HEK293 (cell line): ENCODE data around the gene RAI14.
A peak's percentile ranks its signal among the peaks of the same experiment; 100 is the strongest.
"Not testable (repeated sequence)": the region's sequence is repeated elsewhere in the genome, so short reads cannot be mapped to it uniquely, and the experiment has no call there.

Experiments used
- CTCF ChIA-PET: fragments of 350-600 bp; formaldehyde crosslinking; extraction: SDS; loops from one replicate; lab custom pipeline; 2021; ENCODE audit warnings: antibody characterized with exemption; lab: Yijun Ruan, JAX
- POLR2A ChIA-PET: fragments of 300-600 bp; formaldehyde crosslinking; extraction: SDS; loops from one replicate; lab custom pipeline; 2020; ENCODE audit warnings: antibody characterized with exemption, inconsistent platforms; lab: Yijun Ruan, JAX
- H3K27ac ChIP-seq: fragments of 200-500 bp; sonication (Bioruptor generic); 2 replicates; pipeline ENCODE4 v1.5.1; 2014; ENCODE audit warnings: low read depth, low read length, control low read depth, inconsistent platforms; ENCODE audit errors: extremely low read depth
- H3K36me3 ChIP-seq, 2 experiments: fragments of 200-500 bp in 1 of 2; sonication (Bioruptor generic) in 1 of 2; 1 replicate in 1 of 2; 2 replicates in 1 of 2; pipeline ENCODE4 v1.5.1; 2014 to 2017; ENCODE audit warnings: inconsistent platforms in 2 of 2, low read length in 2 of 2; ENCODE audit not compliant: control insufficient read depth in 2 of 2, insufficient read depth in 1 of 2
- H3K4me1 ChIP-seq: fragments of 200-500 bp; sonication (Bioruptor generic); 2 replicates; pipeline ENCODE4 v1.5.1; 2014; ENCODE audit warnings: mild to moderate bottlenecking, low read length, inconsistent platforms; ENCODE audit not compliant: control insufficient read depth, insufficient read depth
- H3K4me3 ChIP-seq: 2 replicates; pipeline ENCODE4 v1.5.1; 2011; ENCODE audit warnings: low read depth, mild to moderate bottlenecking, control low read depth, low read length, moderate library complexity
- H3K9me3 ChIP-seq: fragments of 200-500 bp; sonication (Bioruptor generic); 2 replicates; pipeline ENCODE4 v1.5.1; 2014; ENCODE audit warnings: low read depth, low read length, inconsistent platforms; ENCODE audit not compliant: control insufficient read depth, insufficient read depth
- ATF2 ChIP-seq: fragments of 450-650 bp; formaldehyde crosslinking; IDR thresholded peaks from 2 replicates; pipeline ENCODE4 v1.5.1; 2016; ENCODE audit warnings: missing biosample characterization, missing genetic modification characterization, low read depth
- GFI1B ChIP-seq: fragments of 450-650 bp; formaldehyde crosslinking; IDR thresholded peaks from 2 replicates; pipeline ENCODE4 v1.5.1; 2016; ENCODE audit warnings: missing biosample characterization, missing genetic modification characterization
- GLIS1 ChIP-seq: fragments of 450-650 bp; formaldehyde crosslinking; IDR thresholded peaks from 2 replicates; pipeline ENCODE4 v1.5.1; 2016; ENCODE audit warnings: missing biosample characterization, missing genetic modification characterization
- ZBTB17 ChIP-seq: fragments of 450-650 bp; formaldehyde crosslinking; IDR thresholded peaks from 2 replicates; pipeline ENCODE4 v1.5.1; 2016; ENCODE audit warnings: missing biosample characterization, missing genetic modification characterization
- ZFHX2 ChIP-seq: fragments of 450-650 bp; formaldehyde crosslinking; conservative IDR thresholded peaks from 2 replicates; pipeline ENCODE4 v1.5.1; 2016; ENCODE audit warnings: missing biosample characterization, missing genetic modification characterization
- ZFP41 ChIP-seq: fragments of 450-650 bp; formaldehyde crosslinking; IDR thresholded peaks from 2 replicates; pipeline ENCODE4 v1.5.1; 2016; ENCODE audit warnings: missing biosample characterization, missing genetic modification characterization, borderline replicate concordance
- ZNF248 ChIP-seq: fragments of 450-650 bp; formaldehyde crosslinking; IDR thresholded peaks from 2 replicates; pipeline ENCODE4 v1.5.1; 2017; ENCODE audit warnings: missing biosample characterization, missing genetic modification characterization
- ZNF302 ChIP-seq: fragments of 450-650 bp; formaldehyde crosslinking; IDR thresholded peaks from 2 replicates; pipeline ENCODE4 v1.5.1; 2016; ENCODE audit warnings: missing biosample characterization, missing genetic modification characterization, low read depth
- ZNF324 ChIP-seq: fragments of 450-650 bp; formaldehyde crosslinking; IDR thresholded peaks from 2 replicates; pipeline ENCODE4 v1.5.1; 2016; ENCODE audit warnings: missing biosample characterization, missing genetic modification characterization
- ZNF513 ChIP-seq: fragments of 450-650 bp; IDR thresholded peaks from 2 replicates; pipeline ENCODE4 v1.5.1; 2018; ENCODE audit warnings: missing biosample characterization, missing genetic modification characterization
- ZNF624 ChIP-seq: fragments of 450-650 bp; formaldehyde crosslinking; IDR thresholded peaks from 2 replicates; pipeline ENCODE4 v1.5.1; 2017; ENCODE audit warnings: missing biosample characterization, missing genetic modification characterization
- ZNF677 ChIP-seq: fragments of 450-650 bp; IDR thresholded peaks from 2 replicates; pipeline ENCODE4 v1.5.0; 2018; ENCODE audit warnings: missing biosample characterization, mild to moderate bottlenecking, missing genetic modification characterization, moderate library complexity
- ZNF701 ChIP-seq: fragments of 450-650 bp; formaldehyde crosslinking; IDR thresholded peaks from 2 replicates; pipeline ENCODE4 v1.5.1; 2016; ENCODE audit warnings: missing biosample characterization, missing genetic modification characterization
- ZNF707 ChIP-seq: fragments of 450-650 bp; formaldehyde crosslinking; IDR thresholded peaks from 2 replicates; pipeline ENCODE4 v1.5.1; 2016; ENCODE audit warnings: missing biosample characterization, missing genetic modification characterization
- TF ChIP-seq, protein P1 (sequence below): fragments of 450-650 bp; formaldehyde crosslinking; IDR thresholded peaks from 2 replicates; pipeline ENCODE4 v1.5.1; 2017; ENCODE audit warnings: missing biosample characterization, missing genetic modification characterization
- TF ChIP-seq, protein P2 (sequence below): fragments of 450-650 bp; formaldehyde crosslinking; IDR thresholded peaks from 2 replicates; pipeline ENCODE4 v1.5.1; 2017; ENCODE audit warnings: missing biosample characterization, mild to moderate bottlenecking, missing genetic modification characterization, moderate library complexity
- TF ChIP-seq, protein P3 (sequence below): fragments of 450-650 bp; formaldehyde crosslinking; conservative IDR thresholded peaks from 2 replicates; pipeline ENCODE4 v1.5.1; 2016; ENCODE audit warnings: low read depth, missing biosample characterization, missing genetic modification characterization

RAI14 gene

DNA sequence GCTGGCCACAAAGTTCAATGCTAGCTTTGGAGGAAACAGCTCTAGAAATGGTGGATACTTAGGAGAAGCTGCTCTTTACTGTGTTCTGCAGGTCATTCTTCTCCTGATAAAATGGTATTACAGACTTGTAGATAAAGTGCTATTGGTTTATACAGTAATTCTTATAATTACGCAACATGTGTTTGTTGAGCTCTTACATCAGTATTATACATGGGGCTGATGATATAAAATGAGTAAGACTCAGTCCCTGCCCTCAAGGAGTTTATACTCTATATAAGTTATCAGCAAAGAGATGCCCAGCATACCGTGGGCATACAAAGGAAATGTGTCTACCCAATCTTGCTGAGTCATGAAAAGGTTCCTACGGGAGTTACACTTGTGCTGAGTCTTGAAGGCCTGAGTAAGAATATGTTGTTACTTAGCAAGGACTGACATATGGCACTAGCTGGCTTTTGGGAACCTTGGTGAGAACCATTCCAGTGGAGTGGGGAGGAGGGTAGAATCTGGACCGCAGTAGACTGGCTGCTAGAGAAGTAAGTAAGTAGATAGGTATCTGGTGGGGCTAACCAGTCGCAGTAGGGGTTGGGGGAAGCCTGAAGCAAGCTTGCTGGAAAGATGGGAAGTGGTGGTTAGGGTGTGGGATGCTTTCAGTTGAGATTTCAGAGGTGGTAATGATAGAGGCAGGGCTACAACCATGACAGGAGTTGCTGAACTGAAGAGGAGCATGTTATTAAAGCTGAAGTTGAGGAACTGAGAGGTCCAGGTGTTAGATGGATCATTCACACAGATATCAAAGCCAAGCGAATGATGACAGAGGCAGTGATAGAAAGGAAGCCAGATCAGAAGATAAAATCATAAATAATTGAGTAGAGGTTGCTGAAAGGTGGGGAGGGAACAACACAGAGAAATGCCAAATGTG, 171.7 kb downstream of the RAI14 start:
- POLR2A ChIA-PET = interaction anchor here (1.4 to 1.7 kb wide), 2 partner anchors 11 kb away, joined by 4 to 7 read pairs; partner anchors contain the start of gene TTC23L
- TF ChIP-seq ZNF624 (tag by site-specific recombination) (no peak), ZNF677 (tag by site-specific recombination) (peak; percentile 81)
- no peak overlapping the region for H3K4me3 ChIP-seq
- CTCF ChIA-PET = interaction anchor here (0.6 to 1.4 kb wide), 3 partner anchors 70 to 304 kb away, joined by 3 to 4 read pairs (median 3); no protein-coding TSS in a partner anchor
- no peaks in the 10 kb centered on the region for H3K4me1 ChIP-seq
- H3K27ac ChIP-seq = no peak overlapping the region
- H3K9me3 ChIP-seq = no peaks in the 10 kb centered on the region
- peaks cover 72 to 81% of the 10 kb centered on the region in 2 experiments for H3K36me3 ChIP-seq

DNA sequence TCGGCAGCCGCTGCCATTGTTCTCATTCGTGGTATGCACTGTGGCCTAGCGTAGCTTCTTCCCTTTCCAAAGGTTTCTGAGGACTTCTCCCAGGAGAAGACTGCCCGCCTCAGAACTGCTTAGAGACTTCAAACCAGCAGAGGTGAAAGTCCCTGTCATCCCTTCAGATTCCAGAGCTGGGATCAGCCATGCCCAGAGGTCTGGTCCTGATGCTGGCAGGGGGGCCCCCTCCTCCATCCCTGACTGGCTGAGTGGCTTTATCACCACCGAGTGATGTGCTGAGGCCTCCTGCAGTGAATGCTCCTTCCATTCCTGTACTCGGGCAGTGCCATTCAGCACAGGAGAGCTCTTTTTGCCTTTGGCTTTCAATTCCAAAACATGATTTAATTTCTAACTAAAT, 174.7 kb downstream of the RAI14 start:
- peaks cover 43 to 63% of the 10 kb centered on the region in 2 experiments for H3K36me3 ChIP-seq

GRCh38 chr5:34831303-34831702, 175.2 kb downstream of the RAI14 start:
- ChIA-PET CTCF (no interaction called here), POLR2A (no interaction called here)
- Histone ChIP-seq H3K9me3 (no peaks in the 10 kb centered on the region), H3K36me3 (peaks cover 38 to 58% of the 10 kb centered on the region in 2 experiments), H3K27ac (no peak overlapping the region), H3K4me1 (no peaks in the 10 kb centered on the region), H3K4me3 (no peak overlapping the region)
- TF ChIP-seq ZNF324 (tag by site-specific recombination) = no peak
- TF ChIP-seq ZNF302 (tag by site-specific recombination) = no peak
- TF ChIP-seq ZFHX2 (tag by site-specific recombination) = no peak
- TF ChIP-seq, protein P1, sequence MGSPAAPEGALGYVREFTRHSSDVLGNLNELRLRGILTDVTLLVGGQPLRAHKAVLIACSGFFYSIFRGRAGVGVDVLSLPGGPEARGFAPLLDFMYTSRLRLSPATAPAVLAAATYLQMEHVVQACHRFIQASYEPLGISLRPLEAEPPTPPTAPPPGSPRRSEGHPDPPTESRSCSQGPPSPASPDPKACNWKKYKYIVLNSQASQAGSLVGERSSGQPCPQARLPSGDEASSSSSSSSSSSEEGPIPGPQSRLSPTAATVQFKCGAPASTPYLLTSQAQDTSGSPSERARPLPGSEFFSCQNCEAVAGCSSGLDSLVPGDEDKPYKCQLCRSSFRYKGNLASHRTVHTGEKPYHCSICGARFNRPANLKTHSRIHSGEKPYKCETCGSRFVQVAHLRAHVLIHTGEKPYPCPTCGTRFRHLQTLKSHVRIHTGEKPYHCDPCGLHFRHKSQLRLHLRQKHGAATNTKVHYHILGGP (tag by site-specific recombination) = no peak
- TF ChIP-seq ZNF701 = no peak
- TF ChIP-seq, protein P2, sequence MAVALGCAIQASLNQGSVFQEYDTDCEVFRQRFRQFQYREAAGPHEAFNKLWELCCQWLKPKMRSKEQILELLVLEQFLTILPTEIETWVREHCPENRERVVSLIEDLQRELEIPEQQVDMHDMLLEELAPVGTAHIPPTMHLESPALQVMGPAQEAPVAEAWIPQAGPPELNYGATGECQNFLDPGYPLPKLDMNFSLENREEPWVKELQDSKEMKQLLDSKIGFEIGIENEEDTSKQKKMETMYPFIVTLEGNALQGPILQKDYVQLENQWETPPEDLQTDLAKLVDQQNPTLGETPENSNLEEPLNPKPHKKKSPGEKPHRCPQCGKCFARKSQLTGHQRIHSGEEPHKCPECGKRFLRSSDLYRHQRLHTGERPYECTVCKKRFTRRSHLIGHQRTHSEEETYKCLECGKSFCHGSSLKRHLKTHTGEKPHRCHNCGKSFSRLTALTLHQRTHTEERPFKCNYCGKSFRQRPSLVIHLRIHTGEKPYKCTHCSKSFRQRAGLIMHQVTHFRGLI (tag by site-specific recombination) = no peak
- TF ChIP-seq GFI1B (tag by site-specific recombination) = no peak
- no peak for TF ChIP-seq ATF2 (tag by site-specific recombination)
- TF ChIP-seq, protein P3, sequence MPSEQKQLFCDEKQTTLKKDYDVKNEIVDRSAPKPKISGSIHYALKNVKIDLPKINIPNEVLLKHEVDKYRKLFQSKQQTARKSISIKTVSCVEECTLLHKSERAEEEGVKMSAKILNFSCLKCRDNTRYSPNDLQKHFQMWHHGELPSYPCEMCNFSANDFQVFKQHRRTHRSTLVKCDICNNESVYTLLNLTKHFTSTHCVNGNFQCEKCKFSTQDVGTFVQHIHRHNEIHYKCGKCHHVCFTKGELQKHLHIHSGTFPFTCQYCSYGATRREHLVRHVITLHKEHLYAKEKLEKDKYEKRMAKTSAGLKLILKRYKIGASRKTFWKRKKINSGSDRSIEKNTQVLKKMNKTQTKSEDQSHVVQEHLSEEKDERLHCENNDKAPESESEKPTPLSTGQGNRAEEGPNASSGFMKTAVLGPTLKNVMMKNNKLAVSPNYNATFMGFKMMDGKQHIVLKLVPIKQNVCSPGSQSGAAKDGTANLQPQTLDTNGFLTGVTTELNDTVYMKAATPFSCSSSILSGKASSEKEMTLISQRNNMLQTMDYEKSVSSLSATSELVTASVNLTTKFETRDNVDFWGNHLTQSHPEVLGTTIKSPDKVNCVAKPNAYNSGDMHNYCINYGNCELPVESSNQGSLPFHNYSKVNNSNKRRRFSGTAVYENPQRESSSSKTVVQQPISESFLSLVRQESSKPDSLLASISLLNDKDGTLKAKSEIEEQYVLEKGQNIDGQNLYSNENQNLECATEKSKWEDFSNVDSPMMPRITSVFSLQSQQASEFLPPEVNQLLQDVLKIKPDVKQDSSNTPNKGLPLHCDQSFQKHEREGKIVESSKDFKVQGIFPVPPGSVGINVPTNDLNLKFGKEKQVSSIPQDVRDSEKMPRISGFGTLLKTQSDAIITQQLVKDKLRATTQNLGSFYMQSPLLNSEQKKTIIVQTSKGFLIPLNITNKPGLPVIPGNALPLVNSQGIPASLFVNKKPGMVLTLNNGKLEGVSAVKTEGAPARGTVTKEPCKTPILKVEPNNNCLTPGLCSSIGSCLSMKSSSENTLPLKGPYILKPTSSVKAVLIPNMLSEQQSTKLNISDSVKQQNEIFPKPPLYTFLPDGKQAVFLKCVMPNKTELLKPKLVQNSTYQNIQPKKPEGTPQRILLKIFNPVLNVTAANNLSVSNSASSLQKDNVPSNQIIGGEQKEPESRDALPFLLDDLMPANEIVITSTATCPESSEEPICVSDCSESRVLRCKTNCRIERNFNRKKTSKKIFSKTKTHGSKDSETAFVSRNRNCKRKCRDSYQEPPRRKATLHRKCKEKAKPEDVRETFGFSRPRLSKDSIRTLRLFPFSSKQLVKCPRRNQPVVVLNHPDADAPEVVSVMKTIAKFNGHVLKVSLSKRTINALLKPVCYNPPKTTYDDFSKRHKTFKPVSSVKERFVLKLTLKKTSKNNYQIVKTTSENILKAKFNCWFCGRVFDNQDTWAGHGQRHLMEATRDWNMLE (tag by site-specific recombination) = no peak
- no peak for TF ChIP-seq ZBTB17
- no peak for TF ChIP-seq ZFP41 (tag by site-specific recombination)
- TF ChIP-seq ZNF707 (tag by site-specific recombination) = no peak
- TF ChIP-seq ZNF248 (tag by site-specific recombination) = no peak
- no peak for TF ChIP-seq ZNF513

More for the DNA sequence above, 174.7 kb downstream of the RAI14 start:
- H3K27ac ChIP-seq, H3K9me3 ChIP-seq, H3K4me1 ChIP-seq, CTCF ChIA-PET, POLR2A ChIA-PET, H3K4me3 ChIP-seq: not testable (repeated sequence)
- peak; percentile 35; the same call in 1 of the 2 replicates for TF ChIP-seq GLIS1 (tag by site-specific recombination)
